ENCODE measurements around the gene RTL10. TPM values are rescaled to one million over a fixed set of nuclear protein-coding genes. Genes with fewer than 3 reads are reported as not detected.

RTL10 gene
- total and polyA plus RNA-seq, 10 of the 15 experiments (the other 5 are each of a cell fraction or from before 2014, with no cell fraction given) = 5.3 to 18.1 (median 10.3) TPM

DNA sequence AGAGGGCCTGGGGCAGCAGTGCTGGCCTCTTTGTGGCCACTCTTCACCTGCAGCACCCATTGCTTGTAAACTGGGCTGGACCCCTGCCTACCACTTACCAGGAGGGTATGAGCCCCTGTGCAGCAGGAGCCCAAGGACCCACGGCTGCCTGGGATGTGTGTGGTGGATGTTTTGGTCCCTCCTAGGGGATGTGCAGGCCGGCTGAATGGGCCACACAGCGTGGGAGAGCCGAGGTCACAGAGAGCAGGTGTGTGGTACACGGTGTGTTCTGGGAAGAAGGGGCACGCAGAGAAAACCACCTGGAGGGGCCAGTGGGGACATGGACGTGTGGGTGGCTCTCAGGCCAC, 19.3 kb upstream of the RTL10 start:
- 63% methylated on average over 7 of the region's 7 CpGs for WGBS (ENCODE audit: insufficient coverage, insufficient replicate concordance, low lambda C conversion rate, missing lambda C conversion rate)
- RAD21 ChIA-PET (ENCODE audit: unreplicated experiment) = no interaction called here

DNA sequence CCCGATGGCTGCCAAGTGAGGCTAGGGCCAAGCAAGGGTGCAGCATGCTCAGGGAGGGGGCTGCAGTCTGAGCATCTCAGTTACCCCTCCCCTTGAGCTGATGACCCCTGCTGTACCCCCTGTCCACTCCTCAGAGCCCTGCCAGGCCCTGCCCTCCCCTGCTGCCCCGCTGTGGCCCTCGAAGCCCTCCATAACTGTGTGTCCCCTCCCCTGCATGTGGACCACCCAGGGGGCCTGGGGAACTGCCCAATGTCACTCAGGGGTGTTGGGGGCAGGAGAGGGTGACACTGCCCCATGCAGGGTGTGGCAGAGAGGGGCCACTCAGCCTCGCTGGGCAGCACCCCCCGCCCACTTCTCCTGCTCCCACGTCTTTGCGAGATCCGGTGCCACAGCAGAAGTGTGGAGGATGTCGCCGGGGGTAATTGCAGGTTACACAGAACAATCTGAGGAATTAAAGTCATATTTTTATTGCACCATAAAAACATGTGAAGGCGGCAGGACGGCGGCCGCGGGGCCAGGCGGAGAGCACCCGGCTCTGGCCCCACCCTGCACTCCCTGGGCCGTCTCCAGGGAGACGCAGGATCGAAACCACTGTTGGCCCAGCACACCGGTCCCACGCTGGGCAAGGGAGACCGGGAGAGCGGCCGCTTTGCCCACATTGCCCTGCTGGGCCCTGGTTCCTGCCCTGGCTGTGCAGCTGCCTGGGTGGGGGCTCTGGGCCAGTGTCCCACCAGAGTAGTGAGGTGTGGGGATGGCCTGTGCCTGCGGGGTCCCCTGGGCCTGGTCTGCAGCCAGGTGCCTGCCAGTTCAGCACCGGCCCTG, 18.7 kb upstream of the RTL10 start:
- Histone ChIP-seq H3K27me3 (replicated peaks in 1 of 2; ENCODE audit: control insufficient read depth in 2 of 2, insufficient read depth in 2 of 2, low read length in 1 of 2) (no peaks in the 10 kb centered on the region), H3K4me2 (ENCODE audit: control insufficient read depth, insufficient read depth) (no peak overlapping the region), H3K36me3 (ENCODE audit: control insufficient read depth in 2 of 2, insufficient read depth in 2 of 2, low read length in 1 of 2) (no peaks in the 10 kb centered on the region), H3K4me3 (no peak overlapping the region), H3K9me3 (replicated peaks; ENCODE audit: control insufficient read depth, insufficient read depth, low read length) (no peaks in the 10 kb centered on the region), H3K9ac (ENCODE audit: control insufficient read depth, insufficient read depth, low read length) (no peak overlapping the region), H2AFZ (ENCODE audit: control insufficient read depth, low read depth, low read length) (no peak overlapping the region), H3K4me1 (ENCODE audit: control insufficient read depth, insufficient read depth, low read length) (no peaks in the 10 kb centered on the region), H3K79me2 (ENCODE audit: control insufficient read depth, insufficient read depth, low read length) (no peaks in the 10 kb centered on the region), H3K27ac (ENCODE audit: control insufficient read depth, insufficient read depth) (no peak overlapping the region), H4K20me1 (ENCODE audit: control insufficient read depth, insufficient read depth) (no peaks in the 10 kb centered on the region)
- BruUV-seq (replicated peaks) = no TSS peak
- ChIA-PET SMC1A (ENCODE audit: uncharacterized antibody, unreplicated experiment) (no interaction called here), POLR2A (interaction anchor here (0.6 kb wide), 1 partner anchor 27 kb away, joined by 3 read pairs; no protein-coding TSS in a partner anchor), CTCF (no interaction called here), RAD21 (ENCODE audit: unreplicated experiment) (no interaction called here)
- FAIRE-seq (no peak), ATAC-seq (no peak), DNase-seq (ENCODE audit: low read depth, low spot score) (no peak)
- intact Hi-C loops (cut with micrococcal nuclease; ENCODE audit: unreplicated experiment) (no loop called here), in situ Hi-C loops (cut with MboI) (no loop called here)
- WGBS (ENCODE audit: insufficient coverage, insufficient replicate concordance, low lambda C conversion rate, missing lambda C conversion rate) = 76% methylated on average over 25 of the region's 27 CpGs
- TF ChIP-seq POU2F2 (IDR thresholded peaks at IDR 0.05; ENCODE audit: borderline replicate concordance, low read depth, low read length) (no peak), PML (IDR thresholded peaks at IDR 0.05; ENCODE audit: low read length) (no peak), KLF5 (IDR thresholded peaks at IDR 0.05; ENCODE audit: partially characterized antibody) (no peak), FOXK2 (IDR thresholded peaks at IDR 0.05) (no peak), ZNF622 (IDR thresholded peaks at IDR 0.05) (no peak), HDGF (IDR thresholded peaks at IDR 0.05) (no peak), SIX5 (IDR thresholded peaks at IDR 0.05; ENCODE audit: low read depth, low read length, severe bottlenecking) (no peak), CBFB (IDR thresholded peaks at IDR 0.05; ENCODE audit: low read depth) (no peak)
- TF ChIP-seq, protein P1, sequence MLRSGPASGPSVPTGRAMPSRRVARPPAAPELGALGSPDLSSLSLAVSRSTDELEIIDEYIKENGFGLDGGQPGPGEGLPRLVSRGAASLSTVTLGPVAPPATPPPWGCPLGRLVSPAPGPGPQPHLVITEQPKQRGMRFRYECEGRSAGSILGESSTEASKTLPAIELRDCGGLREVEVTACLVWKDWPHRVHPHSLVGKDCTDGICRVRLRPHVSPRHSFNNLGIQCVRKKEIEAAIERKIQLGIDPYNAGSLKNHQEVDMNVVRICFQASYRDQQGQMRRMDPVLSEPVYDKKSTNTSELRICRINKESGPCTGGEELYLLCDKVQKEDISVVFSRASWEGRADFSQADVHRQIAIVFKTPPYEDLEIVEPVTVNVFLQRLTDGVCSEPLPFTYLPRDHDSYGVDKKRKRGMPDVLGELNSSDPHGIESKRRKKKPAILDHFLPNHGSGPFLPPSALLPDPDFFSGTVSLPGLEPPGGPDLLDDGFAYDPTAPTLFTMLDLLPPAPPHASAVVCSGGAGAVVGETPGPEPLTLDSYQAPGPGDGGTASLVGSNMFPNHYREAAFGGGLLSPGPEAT (IDR thresholded peaks at IDR 0.05; ENCODE audit: low read depth) = no peak
- TF ChIP-seq, protein P2, sequence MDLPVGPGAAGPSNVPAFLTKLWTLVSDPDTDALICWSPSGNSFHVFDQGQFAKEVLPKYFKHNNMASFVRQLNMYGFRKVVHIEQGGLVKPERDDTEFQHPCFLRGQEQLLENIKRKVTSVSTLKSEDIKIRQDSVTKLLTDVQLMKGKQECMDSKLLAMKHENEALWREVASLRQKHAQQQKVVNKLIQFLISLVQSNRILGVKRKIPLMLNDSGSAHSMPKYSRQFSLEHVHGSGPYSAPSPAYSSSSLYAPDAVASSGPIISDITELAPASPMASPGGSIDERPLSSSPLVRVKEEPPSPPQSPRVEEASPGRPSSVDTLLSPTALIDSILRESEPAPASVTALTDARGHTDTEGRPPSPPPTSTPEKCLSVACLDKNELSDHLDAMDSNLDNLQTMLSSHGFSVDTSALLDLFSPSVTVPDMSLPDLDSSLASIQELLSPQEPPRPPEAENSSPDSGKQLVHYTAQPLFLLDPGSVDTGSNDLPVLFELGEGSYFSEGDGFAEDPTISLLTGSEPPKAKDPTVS (IDR thresholded peaks at IDR 0.05; ENCODE audit: low read depth, low read length) = no peak

More for the DNA sequence above, 19.3 kb upstream of the RTL10 start:
- DNase-seq (ENCODE audit: low read depth, low spot score) (no peak), ATAC-seq (no peak), FAIRE-seq (no peak)
- ChIA-PET POLR2A (interaction anchor here (0.6 kb wide), 1 partner anchor 26 kb away, joined by 3 read pairs; no protein-coding TSS in a partner anchor), CTCF (no interaction called here), SMC1A (ENCODE audit: uncharacterized antibody, unreplicated experiment) (no interaction called here)
- TF ChIP-seq STAT1 (conservative IDR thresholded peaks at IDR 0.05) (no peak), CREB1 (IDR thresholded peaks at IDR 0.05; ENCODE audit: low read depth) (no peak), NR2C1 (IDR thresholded peaks at IDR 0.05) (no peak), BCL11A (IDR thresholded peaks at IDR 0.05; ENCODE audit: low read depth, low read length) (no peak), CBFB (IDR thresholded peaks at IDR 0.05; ENCODE audit: low read depth) (no peak)
- TF ChIP-seq, protein P3, sequence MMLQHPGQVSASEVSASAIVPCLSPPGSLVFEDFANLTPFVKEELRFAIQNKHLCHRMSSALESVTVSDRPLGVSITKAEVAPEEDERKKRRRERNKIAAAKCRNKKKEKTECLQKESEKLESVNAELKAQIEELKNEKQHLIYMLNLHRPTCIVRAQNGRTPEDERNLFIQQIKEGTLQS (IDR thresholded peaks at IDR 0.05; ENCODE audit: borderline replicate concordance, extremely low read depth, low read depth, low read length) = no peak
- Histone ChIP-seq H3K27ac (ENCODE audit: control insufficient read depth, insufficient read depth) (no peak overlapping the region), H3K9me3 (replicated peaks; ENCODE audit: control insufficient read depth, insufficient read depth, low read length) (no peaks in the 10 kb centered on the region), H3K4me1 (ENCODE audit: control insufficient read depth, insufficient read depth, low read length) (no peaks in the 10 kb centered on the region), H3K27me3 (replicated peaks in 1 of 2; ENCODE audit: control insufficient read depth in 2 of 2, insufficient read depth in 2 of 2, low read length in 1 of 2) (no peaks in the 10 kb centered on the region), H3K4me3 (no peak overlapping the region), H3K9ac (ENCODE audit: control insufficient read depth, insufficient read depth, low read length) (no peak overlapping the region), H3K79me2 (ENCODE audit: control insufficient read depth, insufficient read depth, low read length) (no peaks in the 10 kb centered on the region), H3K4me2 (ENCODE audit: control insufficient read depth, insufficient read depth) (no peak overlapping the region), H3K36me3 (ENCODE audit: control insufficient read depth in 2 of 2, insufficient read depth in 2 of 2, low read length in 1 of 2) (no peaks in the 10 kb centered on the region), H4K20me1 (ENCODE audit: control insufficient read depth, insufficient read depth) (no peaks in the 10 kb centered on the region), H2AFZ (ENCODE audit: control insufficient read depth, low read depth, low read length) (no peak overlapping the region)
- intact Hi-C loops (cut with micrococcal nuclease; ENCODE audit: unreplicated experiment) = no loop called here
- in situ Hi-C loops (cut with MboI) = no loop called here
- BruUV-seq (replicated peaks) = no TSS peak
